Activated T-helper 1 cell treated with anti-CD3 and anti-CD28 coated beads, Interleukin-2, amount 50 U/mL, for 16 hours (primary cell): ENCODE measurements around the gene COL2A1.
"Not testable (repeated sequence)": the region's sequence is repeated elsewhere in the genome, so short reads cannot be mapped to it uniquely, and the experiment has no call there.

Experiments used
- DNase-seq, 2 donors: peaks; one replicate each; pipeline ENCODE4 v3.0.0-alpha.2; 2020; ENCODE audit warnings: low read depth in 1 of 2, low spot score in 1 of 2

COL2A1 gene

GRCh38 chr12:47977046-47977771 is 27.1 kb downstream of the COL2A1 start:
- no peak for DNase-seq

- no peak for DNase-seq
These were observed 28.5 kb downstream of the COL2A1 start for GRCh38 chr12:47975816-47976215.

GRCh38 chr12:47975036-47975620 is 29.1 kb downstream of the COL2A1 start:
- DNase-seq, result no peak

- DNase-seq, result no peak
These were observed 30.4 kb downstream of the COL2A1 start for GRCh38 chr12:47973870-47974269.

GRCh38 chr12:47972895-47973294 is 31.4 kb downstream of the COL2A1 start:
- DNase-seq, result no peak

- no peak for DNase-seq
These were observed 33.4 kb downstream of the COL2A1 start for GRCh38 chr12:47970843-47971242.

- no peak for DNase-seq
These were observed 34.4 kb downstream of the COL2A1 start for GRCh38 chr12:47969845-47970244.

- DNase-seq, result no peak
These were observed 36.6 kb downstream of the COL2A1 start for GRCh38 chr12:47967461-47968321.

GRCh38 chr12:47965581-47965980 is 38.7 kb downstream of the COL2A1 start:
- DNase-seq, result no peak

GRCh38 chr12:47964106-47964728 is 40.1 kb downstream of the COL2A1 start:
- DNase-seq, result no peak

GRCh38 chr12:47963340-47964040 is 40.8 kb downstream of the COL2A1 start, which contains the start of gene TMEM106C:
Gene TMEM106C (plus strand): TSS chr12:47963596. CDS start chr12:47964237, 641 bp downstream.
- peak; percentile 79 to 89 for DNase-seq

- DNase-seq, result no peak
These were observed 42.1 kb downstream of the COL2A1 start for GRCh38 chr12:47962198-47962597.

GRCh38 chr12:47957671-47958070 is 46.6 kb downstream of the COL2A1 start:
- not testable (repeated sequence) for DNase-seq

- no peak for DNase-seq
These were observed 49.2 kb downstream of the COL2A1 start for GRCh38 chr12:47955059-47955458.

- DNase-seq, result no peak
These were observed 49.7 kb downstream of the COL2A1 start for GRCh38 chr12:47954467-47955045.

- DNase-seq, result no peak
These were observed 50.2 kb downstream of the COL2A1 start for GRCh38 chr12:47954058-47954457.

- no peak for DNase-seq
These were observed 53.3 kb downstream of the COL2A1 start for GRCh38 chr12:47950856-47951468.

- peak in 1 of 2 donors; percentile 27 for DNase-seq
These were observed 54.6 kb downstream of the COL2A1 start for GRCh38 chr12:47949441-47950341.

- DNase-seq, result no peak
These were observed 56.9 kb downstream of the COL2A1 start for GRCh38 chr12:47947341-47947740.
